Skeletal muscle satellite cell (primary cell): ENCODE results near the gene BUD23. TPM values are rescaled to one million over a fixed set of nuclear protein-coding genes. Genes with fewer than 3 reads are reported as not detected.

Source experiments
- H3K27me3 ChIP-seq: 2 replicates; pipeline ENCODE4 v1.7.0; 2013; ENCODE audit warnings: low read length; ENCODE audit not compliant: control insufficient read depth, insufficient read depth
- H3K36me3 ChIP-seq: 2 replicates; pipeline ENCODE4 v1.7.0; 2013; ENCODE audit warnings: mild to moderate bottlenecking, control low read depth, low read length; ENCODE audit not compliant: insufficient read depth
- H3K4me1 ChIP-seq: 2 replicates; pipeline ENCODE4 v1.7.0; 2013; ENCODE audit warnings: low read length; ENCODE audit not compliant: control insufficient read depth, insufficient read depth
- H3K4me2 ChIP-seq: 2 replicates; pipeline ENCODE4 v1.7.0; 2013; ENCODE audit warnings: mild to moderate bottlenecking, low read length
- H3K4me3 ChIP-seq: 2 replicates; pipeline ENCODE4 v1.7.0; 2013; ENCODE audit warnings: low read length
- H3K9ac ChIP-seq: 2 replicates; pipeline ENCODE4 v1.7.0; 2013; ENCODE audit warnings: mild to moderate bottlenecking, low read depth, low read length, moderate library complexity
- H3K9me3 ChIP-seq: replicated peaks from 2 replicates; pipeline ENCODE4 v1.7.0; 2013; ENCODE audit warnings: mild to moderate bottlenecking, control low read depth, low read length
- total RNA-seq: library from RNA; depleted of rRNA; stranded (reverse); fragments of >200 nt; gene quantifications from 2 replicates; pipeline ENCODE4 v1.2.3, GENCODE V29; 2012; rRNA removed

The BUD23 gene
- total RNA-seq: 51.0 and 53.7 TPM in 2 replicates

GRCh38 chr7:73683056-73683787 is at the start of gene BUD23, which contains the start of gene DNAJC30:
TSS of gene BUD23 (plus strand) at chr7:73683597. CDS start at chr7:73683626, 29 bp downstream.
TSS of gene DNAJC30 (minus strand) at chr7:73683453. CDS start at chr7:73683423, 30 bp downstream.
- no peaks in the 10 kb centered on the region for H3K27me3 ChIP-seq
- peak within 1 kb of the TSS; percentile 98 for H3K4me3 ChIP-seq
- H3K4me2 ChIP-seq: peak within 1 kb of the TSS; percentile 97
- H3K4me1 ChIP-seq: peaks cover 22% of the 10 kb centered on the region
- H3K9me3 ChIP-seq: no peaks in the 10 kb centered on the region
- H3K9ac ChIP-seq: peak within 1 kb of the TSS; percentile 93
- H3K36me3 ChIP-seq: peaks cover 17% of the 10 kb centered on the region

GRCh38 chr7:73633844-73634243 is 49.6 kb upstream of the BUD23 start:
- Histone ChIP-seq H3K9me3 (no peaks in the 10 kb centered on the region), H3K9ac (no peak overlapping the region), H3K4me1 (peaks cover 17% of the 10 kb centered on the region), H3K4me2 (no peak overlapping the region), H3K36me3 (no peaks in the 10 kb centered on the region), H3K27me3 (peaks cover 8% of the 10 kb centered on the region), H3K4me3 (no peak overlapping the region)

GRCh38 chr7:73635428-73636200 is 47.8 kb upstream of the BUD23 start:
- H3K9me3 ChIP-seq: no peaks in the 10 kb centered on the region
- H3K9ac ChIP-seq: no peak overlapping the region
- H3K27me3 ChIP-seq: peaks cover 5% of the 10 kb centered on the region
- H3K36me3 ChIP-seq: no peaks in the 10 kb centered on the region
- peaks cover 17% of the 10 kb centered on the region for H3K4me1 ChIP-seq
- peak overlapping the region; percentile 16 for H3K4me2 ChIP-seq
- H3K4me3 ChIP-seq: no peak overlapping the region

- Histone ChIP-seq H3K9ac (no peak overlapping the region), H3K27me3 (peaks cover 3% of the 10 kb centered on the region), H3K4me1 (peaks cover 17% of the 10 kb centered on the region), H3K4me3 (no peak overlapping the region), H3K36me3 (no peaks in the 10 kb centered on the region), H3K4me2 (no peak overlapping the region), H3K9me3 (peaks cover 3% of the 10 kb centered on the region)
These were observed 44.5 kb upstream of the BUD23 start for GRCh38 chr7:73638911-73639310.

- Histone ChIP-seq H3K4me3 (no peak overlapping the region), H3K27me3 (peaks cover 37% of the 10 kb centered on the region), H3K36me3 (no peaks in the 10 kb centered on the region), H3K9ac (no peak overlapping the region), H3K4me2 (no peak overlapping the region), H3K4me1 (peaks cover under 1% of the 10 kb centered on the region), H3K9me3 (peaks cover 3% of the 10 kb centered on the region)
These were observed 40.6 kb upstream of the BUD23 start for GRCh38 chr7:73642834-73643233.

- Histone ChIP-seq H3K36me3 (no peaks in the 10 kb centered on the region), H3K4me3 (no peak overlapping the region), H3K4me2 (no peak overlapping the region), H3K9ac (no peak overlapping the region), H3K9me3 (peaks cover 3% of the 10 kb centered on the region), H3K4me1 (peaks cover 5% of the 10 kb centered on the region), H3K27me3 (peaks cover 55% of the 10 kb centered on the region)
These were observed 38.6 kb upstream of the BUD23 start for GRCh38 chr7:73644688-73645286.

GRCh38 chr7:73645643-73646174 is 37.7 kb upstream of the BUD23 start:
- Histone ChIP-seq H3K9me3 (peaks cover 3% of the 10 kb centered on the region), H3K4me2 (no peak overlapping the region), H3K27me3 (peaks cover 63% of the 10 kb centered on the region), H3K4me1 (peaks cover 5% of the 10 kb centered on the region), H3K9ac (no peak overlapping the region), H3K36me3 (no peaks in the 10 kb centered on the region), H3K4me3 (no peak overlapping the region)

- Histone ChIP-seq H3K36me3 (no peaks in the 10 kb centered on the region), H3K4me1 (peaks cover 5% of the 10 kb centered on the region), H3K9ac (no peak overlapping the region), H3K4me2 (peak overlapping the region; percentile 78), H3K4me3 (peak overlapping the region; percentile 53), H3K27me3 (peaks cover 73% of the 10 kb centered on the region), H3K9me3 (no peaks in the 10 kb centered on the region)
These were observed 36.3 kb upstream of the BUD23 start for GRCh38 chr7:73646785-73647724.

- H3K4me1 ChIP-seq: peaks cover 5% of the 10 kb centered on the region
These were observed 35.4 kb upstream of the BUD23 start for GRCh38 chr7:73647725-73648592.

More at GRCh38 chr7:73647725-73648592, 35.4 kb upstream of the BUD23 start:
- Histone ChIP-seq H3K4me3 (peak overlapping the region; percentile 53), H3K9me3 (no peaks in the 10 kb centered on the region), H3K4me2 (peak overlapping the region; percentile 78), H3K36me3 (no peaks in the 10 kb centered on the region), H3K27me3 (peaks cover 76% of the 10 kb centered on the region), H3K9ac (no peak overlapping the region)
